A673 (cell line): ENCODE results near the gene GPC6. TPM values are rescaled to one million over a fixed set of nuclear protein-coding genes. Genes with fewer than 3 reads are reported as not detected.

Source experiments
- BruUV-seq: library from RNA; stranded (reverse); fragments of 400-500 nt; replicated peaks from 2 replicates; lab custom pipeline; 2021; lab: Mats Ljungman, UMichigan
- CTCF ChIA-PET: fragments of 300-600 bp; sonication (Branson Sonifier 250); formaldehyde crosslinking; loops from one replicate; lab custom pipeline; 2022; ENCODE audit warnings: antibody characterized with exemption; lab: Charles Lee
- POLR2A ChIA-PET: fragments of 300-600 bp; sonication (Branson Sonifier 250); formaldehyde crosslinking; loops from one replicate; lab custom pipeline; 2022; ENCODE audit warnings: antibody characterized with exemption; ENCODE audit not compliant: low non-redundant PET; lab: Charles Lee
- DNase-seq: peaks from one replicate; pipeline ENCODE4 v3.0.0-alpha.2; 2015; ENCODE audit warnings: low spot score
- H3K27ac ChIP-seq: fragments of 200-600 bp; sonication (generic); 2 replicates; pipeline ENCODE4 v1.5.1; 2016; ENCODE audit warnings: mixed run types, low read depth, mild to moderate bottlenecking, mixed read lengths, antibody characterized with exemption, low read length; ENCODE audit not compliant: poor library complexity, severe bottlenecking
- H3K27me3 ChIP-seq: fragments of 200-600 bp; sonication (generic); replicated peaks from 2 replicates; pipeline ENCODE4 v1.6.1; 2017; ENCODE audit warnings: mixed run types, low read depth, mild to moderate bottlenecking, mixed read lengths, antibody characterized with exemption, low read length; ENCODE audit not compliant: insufficient read depth, poor library complexity
- H3K36me3 ChIP-seq: fragments of 200-600 bp; sonication (generic); 2 replicates; pipeline ENCODE4 v1.6.1; 2016; ENCODE audit warnings: mixed run types, mild to moderate bottlenecking, mixed read lengths, antibody characterized with exemption, low read length; ENCODE audit not compliant: insufficient read depth, poor library complexity, severe bottlenecking
- H3K4me1 ChIP-seq: fragments of 200-600 bp; sonication (generic); 2 replicates; pipeline ENCODE4 v1.6.1; 2017; ENCODE audit warnings: mixed run types, mild to moderate bottlenecking, mixed read lengths, antibody characterized with exemption, low read length; ENCODE audit not compliant: insufficient read depth, poor library complexity, severe bottlenecking
- H3K4me3 ChIP-seq: fragments of 200-600 bp; sonication (generic); 2 replicates; pipeline ENCODE4 v1.5.1; 2016; ENCODE audit warnings: low read depth, mixed run types, mild to moderate bottlenecking, mixed read lengths, low read length; ENCODE audit not compliant: poor library complexity, severe bottlenecking
- H3K9me3 ChIP-seq: fragments of 200-600 bp; sonication (generic); 2 replicates; pipeline ENCODE4 v1.6.1; 2016; ENCODE audit warnings: mixed run types, low read depth, mild to moderate bottlenecking, mixed read lengths, antibody characterized with exemption, low read length; ENCODE audit not compliant: poor library complexity, severe bottlenecking
- CTCF ChIP-seq: fragments of 300-800, 200-600 bp; sonication (generic); conservative IDR thresholded peaks from 2 replicates; pipeline ENCODE4 v1.5.1; 2017; ENCODE audit warnings: low read depth, mild to moderate bottlenecking, antibody characterized with exemption, low read length, moderate library complexity, mixed read lengths
- EZH2 ChIP-seq: fragments of 200-600 bp; sonication (generic); IDR thresholded peaks from 2 replicates; pipeline ENCODE4 v1.6.1; 2017; ENCODE audit warnings: borderline replicate concordance, low read depth, mild to moderate bottlenecking, mixed read lengths, antibody characterized with exemption, low read length; ENCODE audit not compliant: poor library complexity, severe bottlenecking
- intact Hi-C: fragments of 100-400 bp; cut with micrococcal nuclease; formaldehyde crosslinking; loops from one replicate; pipeline ENCODE4 v1.10.0; 2022; ENCODE audit not compliant: unreplicated experiment
- total RNA-seq: library from RNA; stranded (reverse); gene quantifications from 2 replicates; pipeline ENCODE4 v1.2.3, GENCODE V29; 2021

The GPC6 gene
- total RNA-seq, 1 experiment from 2014 or later = 23.3 TPM

DNA sequence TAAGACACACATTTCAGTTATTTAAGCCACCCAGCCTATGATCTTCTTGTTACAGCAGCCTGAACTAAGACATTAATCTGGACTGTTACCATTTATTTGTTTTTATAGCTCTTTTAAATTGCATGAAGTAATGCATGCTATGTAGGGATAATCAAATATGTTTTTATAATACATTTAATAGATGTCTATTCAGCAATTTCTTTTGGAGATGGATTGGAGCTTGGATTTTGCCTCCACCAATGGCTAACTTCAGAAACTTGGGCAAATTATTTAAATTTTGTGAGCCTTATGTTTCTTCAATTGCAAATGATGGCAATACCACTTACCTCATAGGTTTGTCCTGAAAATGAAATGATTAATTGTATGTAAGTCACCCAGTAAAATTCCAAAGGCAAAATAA, 288.7 kb downstream of the GPC6 start:
- ChIA-PET CTCF (no interaction called here), POLR2A (no interaction called here)
- H3K9me3 ChIP-seq = no peaks in the 10 kb centered on the region
- TF ChIP-seq EZH2 (no peak), CTCF (no peak)
- no peak overlapping the region for H3K4me3 ChIP-seq
- no TSS peak for BruUV-seq
- DNase-seq = no peak
- intact Hi-C loops = no loop called here
- H3K27ac ChIP-seq = no peak overlapping the region
- H3K36me3 ChIP-seq = no peaks in the 10 kb centered on the region
- no peaks in the 10 kb centered on the region for H3K4me1 ChIP-seq
- H3K27me3 ChIP-seq = no peaks in the 10 kb centered on the region

GRCh38 chr13:93517658-93518057, 291.1 kb downstream of the GPC6 start:
- DNase-seq = no peak
- H3K4me3 ChIP-seq = no peak overlapping the region
- POLR2A ChIA-PET = no interaction called here
- H3K27me3 ChIP-seq = no peaks in the 10 kb centered on the region
- CTCF ChIA-PET = no interaction called here
- intact Hi-C loops = no loop called here
- no TSS peak for BruUV-seq
- no peaks in the 10 kb centered on the region for H3K36me3 ChIP-seq
- no peaks in the 10 kb centered on the region for H3K9me3 ChIP-seq
- H3K4me1 ChIP-seq = peaks cover 7% of the 10 kb centered on the region
- TF ChIP-seq EZH2 (no peak), CTCF (no peak)
- H3K27ac ChIP-seq = no peak overlapping the region

DNA sequence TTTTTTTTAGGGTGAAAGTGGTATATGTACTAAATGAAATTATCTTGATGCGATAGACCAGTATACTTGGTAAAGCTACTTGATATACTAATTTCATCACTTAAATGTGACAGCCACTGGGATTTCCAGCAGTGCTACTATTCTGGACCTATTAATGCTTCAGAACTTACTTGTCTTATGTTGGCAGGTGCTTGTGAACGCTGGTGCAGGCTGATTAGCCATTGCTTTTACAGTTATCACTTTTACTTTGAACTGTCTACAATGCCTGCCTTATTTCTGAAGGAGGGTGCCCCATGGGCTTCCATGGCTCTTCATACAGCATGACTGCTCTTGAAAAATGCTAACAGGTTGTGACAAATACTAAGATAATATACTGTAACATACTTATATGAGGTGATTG, 294.7 kb downstream of the GPC6 start:
- ChIA-PET POLR2A (no interaction called here), CTCF (interaction anchor here (0.6 kb wide), 1 partner anchor 384 kb away, joined by 7 read pairs; no protein-coding TSS in a partner anchor)
- TF ChIP-seq EZH2 (no peak), CTCF (no peak)
- no peak overlapping the region for H3K27ac ChIP-seq
- H3K36me3 ChIP-seq = no peaks in the 10 kb centered on the region
- DNase-seq = no peak
- H3K27me3 ChIP-seq = no peaks in the 10 kb centered on the region
- intact Hi-C loops = no loop called here
- H3K4me3 ChIP-seq = no peak overlapping the region
- BruUV-seq = no TSS peak
- H3K9me3 ChIP-seq = no peaks in the 10 kb centered on the region
- H3K4me1 ChIP-seq = peaks cover 15% of the 10 kb centered on the region
